HG02840 (cell line): ENCODE results near the gene ABCB4.

Source experiments
- ATAC-seq: cut with Tn5 transposase; IDR thresholded peaks from one replicate; pipeline ENCODE4 v1.9.1; 2021; ENCODE audit warnings: mild to moderate bottlenecking, moderate library complexity, moderate number of reproducible peaks; ENCODE audit not compliant: unreplicated experiment, low FRiP score

The ABCB4 gene

DNA sequence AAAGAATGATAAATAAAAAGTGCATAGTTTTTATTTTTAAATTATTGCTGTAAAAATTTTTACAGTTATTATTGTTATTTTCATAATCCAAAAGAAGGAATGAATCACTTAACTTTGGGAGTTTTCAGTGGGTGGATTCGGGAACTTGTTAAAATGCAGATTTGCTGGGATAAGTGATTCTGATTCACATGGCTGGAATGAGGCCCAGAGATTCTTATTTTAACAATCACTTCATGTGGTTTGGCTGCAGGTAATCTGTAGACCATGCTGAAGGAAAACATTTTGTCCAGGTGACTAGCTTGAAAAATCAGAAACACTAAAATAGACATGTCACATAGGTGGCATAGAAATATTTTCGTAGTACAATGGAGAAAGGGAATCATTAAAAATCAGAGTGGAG lies 116.1 kb downstream of the ABCB4 start:
- no peak for ATAC-seq

DNA sequence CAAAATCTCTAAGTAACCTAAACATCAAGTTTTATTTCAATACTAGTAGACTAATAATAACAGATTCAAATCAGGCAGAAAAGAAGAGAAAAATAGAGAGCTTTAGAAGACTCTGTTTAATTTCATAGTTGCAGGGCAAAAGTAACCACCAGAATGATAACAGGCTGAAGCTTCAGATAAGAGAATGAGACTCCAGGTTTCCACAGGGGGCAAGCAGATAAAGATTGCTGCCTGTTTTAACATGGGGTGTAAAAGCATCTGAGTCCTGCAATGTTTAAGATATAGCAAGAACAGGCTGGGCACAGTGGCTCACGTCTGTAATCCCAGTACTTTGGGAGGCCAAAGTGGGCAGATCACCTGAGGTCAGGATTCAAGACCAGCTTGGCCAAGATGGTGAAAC lies 119.0 kb downstream of the ABCB4 start:
- no peak for ATAC-seq

DNA sequence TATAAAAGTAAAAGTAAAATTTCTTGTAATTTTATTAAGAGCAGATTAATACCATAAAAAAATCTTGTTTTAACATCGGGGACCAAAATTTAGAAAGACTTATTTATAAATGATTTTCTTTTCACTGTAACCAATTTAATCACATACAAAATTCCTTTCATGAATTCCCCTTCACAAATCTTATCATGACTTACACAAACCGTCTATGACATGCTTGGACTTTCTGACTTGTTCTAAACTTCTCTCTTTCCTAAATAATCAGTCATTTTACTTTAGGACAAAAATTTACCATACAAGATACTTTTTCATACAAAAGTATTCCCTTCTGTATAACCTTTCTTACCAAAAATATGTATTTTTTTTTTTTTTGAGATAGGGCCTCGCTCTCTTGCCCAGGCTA lies 120.7 kb downstream of the ABCB4 start:
- no peak for ATAC-seq
